GM19023 (cell line): ENCODE data around the gene RPRML.
"Not testable (repeated sequence)": the region's sequence is repeated elsewhere in the genome, so short reads cannot be mapped to it uniquely, and the experiment has no call there.

Experiments
- ATAC-seq: cut with Tn5 transposase; IDR thresholded peaks from one replicate; pipeline ENCODE4 v1.9.1; 2021; ENCODE audit warnings: mild to moderate bottlenecking, moderate library complexity; ENCODE audit not compliant: unreplicated experiment

The RPRML gene

DNA sequence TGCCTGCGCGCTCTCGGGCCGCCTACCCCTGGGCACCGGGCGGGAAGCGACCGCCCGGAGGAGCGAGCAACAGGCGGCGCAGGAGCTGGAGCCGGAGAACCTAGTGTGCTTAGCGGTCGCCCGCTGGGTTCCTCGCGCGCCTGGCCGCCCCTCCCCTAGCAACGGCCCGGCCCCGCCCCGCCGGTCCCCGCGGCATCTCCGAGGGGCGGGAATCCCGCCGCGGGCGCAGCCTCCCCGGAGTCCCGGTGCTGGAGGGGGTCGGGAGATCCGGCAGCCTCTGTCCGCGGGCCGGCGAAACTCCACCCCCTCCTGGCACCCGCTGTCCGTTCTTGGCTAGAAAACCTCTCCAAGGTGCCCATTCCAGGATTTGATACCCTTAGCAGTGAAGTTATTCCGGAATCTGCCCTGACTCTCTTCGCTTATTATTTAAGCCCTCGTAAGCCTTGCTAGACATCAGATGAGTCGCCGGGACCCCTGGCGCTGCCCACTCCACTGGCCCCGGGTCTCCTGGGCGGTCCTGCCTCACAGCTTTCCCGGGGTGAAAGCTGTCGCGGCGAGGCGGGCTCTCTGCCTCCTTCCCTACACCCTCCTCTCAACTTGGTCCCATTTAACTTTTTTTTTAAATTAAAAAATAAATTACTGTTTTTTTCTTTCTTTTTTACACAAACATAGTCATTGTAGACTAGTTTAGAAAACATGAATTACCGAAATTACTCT is at the start of gene RPRML:
Gene RPRML, minus strand, starts transcription at position 107 of the 717 bp plus-strand sequence. CDS start 246 bp downstream, outside the sequence.
- ATAC-seq: no peak

GRCh38 chr17:47016966-47017365 is 37.9 kb upstream of the RPRML start:
- not testable (repeated sequence) for ATAC-seq

DNA sequence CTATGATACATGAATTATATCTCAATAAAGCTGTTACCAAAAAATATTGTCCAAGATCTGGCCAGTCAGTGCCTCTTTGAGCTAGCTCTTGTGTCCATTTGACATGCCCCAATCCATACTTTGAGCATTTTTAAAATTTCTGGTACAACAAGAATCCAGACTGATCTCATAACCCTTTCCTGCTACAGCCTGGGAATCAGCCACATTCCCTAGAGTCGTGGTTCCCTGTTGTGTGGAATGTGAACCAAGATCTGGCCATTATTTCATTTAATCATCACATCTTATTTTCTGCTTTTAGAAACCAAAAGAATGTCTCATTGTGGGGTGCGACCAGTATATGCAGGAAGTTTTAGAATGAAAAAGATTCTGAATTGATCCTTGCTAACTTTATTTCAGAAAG is 34.3 kb upstream of the RPRML start:
- no peak for ATAC-seq

DNA sequence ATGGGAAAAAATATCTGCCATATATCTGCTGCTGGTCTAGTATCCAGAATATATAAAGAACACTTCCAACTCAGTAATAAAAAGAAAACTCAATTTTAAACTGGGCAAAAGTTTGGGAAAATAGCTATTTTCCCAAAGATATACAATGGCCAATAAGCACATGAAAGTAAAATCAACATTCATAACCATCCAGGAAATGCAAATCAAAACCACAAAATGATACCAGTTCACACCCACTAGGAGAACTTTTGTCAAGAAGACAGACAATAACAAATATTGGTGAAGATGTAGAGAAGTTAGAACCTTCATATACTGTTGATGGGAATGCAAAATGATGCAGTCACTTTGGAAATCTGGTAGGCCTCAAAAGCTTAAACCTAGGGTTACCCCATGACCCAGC is 33.4 kb upstream of the RPRML start:
- no peak for ATAC-seq

- no peak for ATAC-seq
Measured at GRCh38 chr17:47009759-47010594, 30.9 kb upstream of the RPRML start.

- no peak for ATAC-seq
Measured at GRCh38 chr17:47004906-47005305, 25.9 kb upstream of the RPRML start.

DNA sequence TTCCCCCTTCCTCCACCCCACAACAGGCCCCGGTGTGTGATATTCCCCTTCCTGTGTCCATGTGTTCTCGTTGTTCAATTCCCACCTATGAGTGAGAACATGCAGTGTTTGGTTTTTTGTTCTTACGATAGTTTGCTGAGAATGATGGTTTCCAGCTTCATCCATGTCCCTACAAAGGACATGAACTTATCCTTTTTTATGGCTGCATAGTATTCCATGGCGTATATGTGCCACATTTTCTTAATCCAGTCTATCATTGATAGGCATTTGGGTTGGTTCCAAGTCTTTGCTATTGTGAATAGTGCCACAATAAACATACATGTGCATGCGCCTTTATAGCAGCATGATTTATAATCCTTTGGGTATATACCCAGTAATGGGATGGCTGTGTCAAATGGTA is 24.8 kb upstream of the RPRML start:
- ATAC-seq: not testable (repeated sequence)

- no peak for ATAC-seq
Measured at GRCh38 chr17:46995841-46996571, 17.0 kb upstream of the RPRML start.

GRCh38 chr17:46994993-46995392 is 15.9 kb upstream of the RPRML start:
- ATAC-seq: no peak

DNA sequence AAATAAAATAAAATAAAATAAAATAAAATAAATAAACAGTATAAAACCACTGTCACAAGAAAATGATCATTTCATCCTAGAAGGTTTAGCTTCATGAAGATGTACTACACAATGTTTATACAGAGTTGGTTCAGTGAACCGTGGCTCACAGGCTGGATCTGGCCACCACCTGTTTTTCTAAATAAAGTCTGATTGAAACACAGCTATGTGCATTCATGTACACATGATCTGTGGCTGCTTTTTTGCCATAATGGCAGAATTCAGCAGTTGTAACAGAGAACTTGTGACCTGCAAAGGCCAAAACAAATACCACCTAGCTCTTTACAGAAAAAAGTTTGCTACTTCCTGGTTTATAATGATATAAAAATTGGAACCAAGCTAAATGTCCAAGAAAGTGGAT is 12.6 kb upstream of the RPRML start:
- no peak for ATAC-seq

DNA sequence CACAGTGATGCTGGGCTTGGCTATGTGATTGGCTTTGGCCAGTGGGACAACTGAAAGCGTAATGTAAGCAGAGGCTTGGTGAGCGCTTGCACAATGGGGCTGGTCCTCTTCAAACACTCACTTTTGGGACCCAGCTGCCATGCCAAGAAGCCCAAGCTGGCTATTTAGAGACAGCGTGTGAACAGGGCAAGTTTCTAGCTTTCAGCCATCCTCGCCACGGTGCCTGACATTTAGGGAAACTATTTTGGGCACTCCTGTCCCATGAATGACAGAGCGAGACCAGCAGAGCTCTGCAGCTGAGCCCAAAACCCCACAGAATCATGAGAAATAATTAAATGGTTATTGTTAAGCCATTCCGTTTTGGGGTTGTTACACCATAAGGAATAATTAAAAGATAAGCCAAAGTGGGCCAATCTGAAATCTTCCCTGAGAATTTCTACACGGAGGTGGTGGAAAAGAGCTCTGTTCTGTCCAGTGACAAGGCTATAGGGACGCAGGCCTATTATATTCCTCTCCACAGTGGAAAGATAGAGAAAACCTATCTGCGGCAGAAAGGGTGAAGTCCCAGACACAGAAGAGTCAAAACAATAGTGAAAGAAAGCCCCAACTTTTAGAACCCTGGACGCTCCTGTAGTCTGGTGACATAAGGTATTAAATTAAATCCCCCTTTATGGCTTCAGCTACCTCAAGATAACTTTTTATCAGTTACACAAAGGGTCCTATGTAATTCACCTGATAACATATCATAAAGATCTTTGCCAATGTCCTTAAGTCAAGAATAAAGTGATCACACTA is 10.8 kb upstream of the RPRML start:
- ATAC-seq: no peak

DNA sequence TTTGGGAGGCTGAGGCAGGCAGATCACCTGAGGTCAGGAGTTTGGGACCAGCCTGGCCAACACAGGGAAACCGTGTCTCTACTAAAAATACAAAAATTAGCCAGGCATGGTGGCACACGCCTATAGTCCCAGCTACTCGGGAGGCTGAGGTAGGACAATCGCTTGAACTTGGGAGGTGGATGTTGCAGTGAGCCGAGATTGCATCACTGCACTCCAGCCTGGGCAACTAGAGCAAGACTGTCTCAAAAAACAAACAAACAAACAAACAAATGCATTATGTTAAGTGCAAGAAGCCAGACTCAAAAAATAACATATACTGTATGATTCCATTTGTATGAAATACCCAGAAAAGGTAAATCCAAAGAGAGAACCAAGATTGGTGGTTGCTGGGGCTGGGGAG is 8.9 kb upstream of the RPRML start:
- not testable (repeated sequence) for ATAC-seq

GRCh38 chr17:46986366-46986765 is 7.3 kb upstream of the RPRML start:
- ATAC-seq: no peak

- no peak for ATAC-seq
Measured at GRCh38 chr17:46984892-46985291, 5.8 kb upstream of the RPRML start.

- no peak for ATAC-seq
Measured at GRCh38 chr17:46984341-46984740, 5.3 kb upstream of the RPRML start.

- ATAC-seq: no peak
Measured at GRCh38 chr17:46983782-46984181, 4.7 kb upstream of the RPRML start.

- no peak for ATAC-seq
Measured at GRCh38 chr17:46982577-46982976, 3.5 kb upstream of the RPRML start.

- ATAC-seq: no peak
Measured at GRCh38 chr17:46978489-46979146, 435 bp downstream of the RPRML start.

DNA sequence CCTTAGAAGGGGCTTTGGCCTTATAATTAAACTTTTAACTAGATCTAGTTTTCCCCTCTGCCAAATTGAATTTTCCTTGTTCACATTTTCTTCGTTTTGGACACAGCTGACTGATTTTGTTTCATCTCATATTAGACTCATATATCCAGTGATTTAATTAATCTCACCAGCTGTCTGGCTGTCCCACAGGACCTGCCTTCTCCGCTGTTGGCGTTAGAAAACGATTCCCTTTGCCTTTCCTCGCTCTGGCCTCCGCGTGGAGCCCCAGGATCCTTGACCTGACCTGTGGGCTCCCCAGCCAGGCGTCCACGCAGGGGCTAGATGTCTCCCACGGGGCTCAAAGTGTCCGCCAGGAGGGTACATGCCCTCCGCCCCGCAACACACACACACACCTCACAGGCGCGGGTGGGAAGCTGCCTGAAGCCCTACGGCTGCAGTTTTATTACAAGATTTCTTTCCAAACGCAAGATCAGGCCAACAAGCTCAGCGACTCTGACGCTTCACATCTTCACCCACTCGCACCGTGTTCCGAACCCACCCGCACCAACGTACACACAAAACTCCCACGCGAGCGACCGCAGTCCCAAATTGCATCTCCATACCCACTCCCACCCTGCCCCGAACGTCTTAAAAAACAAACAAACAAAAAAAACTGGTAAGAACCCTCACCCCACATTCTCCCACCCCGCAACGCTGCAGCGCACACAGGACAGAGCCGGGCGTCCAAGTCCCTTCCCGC is 1.1 kb downstream of the RPRML start:
- no peak for ATAC-seq

- no peak for ATAC-seq
Measured at GRCh38 chr17:46977348-46977747, 1.7 kb downstream of the RPRML start.
